Tibial nerve (tissue), 4 donors: ENCODE measurements around the gene LRTM2. TPM values are rescaled to one million over a fixed set of nuclear protein-coding genes. Genes with fewer than 3 reads are reported as not detected.

ENCODE experiments used
- DNase-seq, 2 donors: peaks; one replicate each; pipeline ENCODE4 v3.0.0-alpha.2; 2019; ENCODE audit warnings: low spot score in 2 of 2
- H3K27ac ChIP-seq, 4 donors: fragments of 200-600 bp; sonication (generic) in 3 of 4; one replicate each; pipeline ENCODE4 v1.5.1; 2017 to 2019; ENCODE audit warnings: mild to moderate bottlenecking in 1 of 4
- H3K27me3 ChIP-seq, 2 donors: fragments of 200-600 bp; sonication (generic) in 1 of 2; one replicate each; pipeline versions ENCODE4 v1.5.1 to v1.6.0; 2017 to 2019
- H3K36me3 ChIP-seq, 3 donors: fragments of 200-600 bp; sonication (generic); one replicate each; pipeline ENCODE4 v1.5.1; 2018 to 2019
- H3K4me1 ChIP-seq, 4 donors: fragments of 200-600 bp; sonication (generic) in 3 of 4; one replicate each; pipeline ENCODE4 v1.5.1; 2017 to 2019
- H3K4me3 ChIP-seq, 4 donors: fragments of 200-600 bp; sonication (generic) in 3 of 4; one replicate each; pipeline ENCODE4 v1.5.1; 2017 to 2019; ENCODE audit warnings: mild to moderate bottlenecking in 1 of 4, moderate library complexity in 1 of 4
- H3K9me3 ChIP-seq, 4 donors: fragments of 200-600 bp; sonication (generic) in 3 of 4; one replicate each; pipeline ENCODE4 v1.5.1; 2017 to 2019
- EP300 ChIP-seq, 2 donors: sonication (generic); formaldehyde crosslinking; IDR thresholded peaks; one replicate each; pipeline ENCODE4 v1.6.1; 2017; ENCODE audit warnings: antibody characterized with exemption in 2 of 2, mild to moderate bottlenecking in 1 of 2
- POLR2A ChIP-seq, 2 donors: fragments of 450-650 bp; IDR thresholded peaks; one replicate each; pipeline ENCODE4 v1.6.1; 2017; ENCODE audit warnings: antibody characterized with exemption in 2 of 2, mild to moderate bottlenecking in 2 of 2, moderate library complexity in 2 of 2
- WGBS, 2 donors: methylation state at CpG; one replicate each; pipeline ENCODE4 v1.1.5; 2018; 5-methylcytosine and 5-hydroxymethylcytosine counted together
- total RNA-seq, 4 donors: library from RNA; depleted of rRNA; stranded (reverse); fragments of >200 nt; gene quantifications; one replicate each; pipeline ENCODE4 v1.1.0, GENCODE V29; 2016
- TF ChIP-seq, protein P1 (sequence below), 5 experiments: fragments of 200-600 bp in 3 of 5; fragments of 450-650 bp in 2 of 5; sonication (generic) in 3 of 5; IDR thresholded peaks; one replicate each; pipeline ENCODE4 v1.5.1; 2016 to 2019; ENCODE audit warnings: antibody characterized with exemption in 5 of 5, mild to moderate bottlenecking in 3 of 5, moderate library complexity in 2 of 5

LRTM2 gene
- total RNA-seq, 4 donors from 2014 or later, result not detected

DNA sequence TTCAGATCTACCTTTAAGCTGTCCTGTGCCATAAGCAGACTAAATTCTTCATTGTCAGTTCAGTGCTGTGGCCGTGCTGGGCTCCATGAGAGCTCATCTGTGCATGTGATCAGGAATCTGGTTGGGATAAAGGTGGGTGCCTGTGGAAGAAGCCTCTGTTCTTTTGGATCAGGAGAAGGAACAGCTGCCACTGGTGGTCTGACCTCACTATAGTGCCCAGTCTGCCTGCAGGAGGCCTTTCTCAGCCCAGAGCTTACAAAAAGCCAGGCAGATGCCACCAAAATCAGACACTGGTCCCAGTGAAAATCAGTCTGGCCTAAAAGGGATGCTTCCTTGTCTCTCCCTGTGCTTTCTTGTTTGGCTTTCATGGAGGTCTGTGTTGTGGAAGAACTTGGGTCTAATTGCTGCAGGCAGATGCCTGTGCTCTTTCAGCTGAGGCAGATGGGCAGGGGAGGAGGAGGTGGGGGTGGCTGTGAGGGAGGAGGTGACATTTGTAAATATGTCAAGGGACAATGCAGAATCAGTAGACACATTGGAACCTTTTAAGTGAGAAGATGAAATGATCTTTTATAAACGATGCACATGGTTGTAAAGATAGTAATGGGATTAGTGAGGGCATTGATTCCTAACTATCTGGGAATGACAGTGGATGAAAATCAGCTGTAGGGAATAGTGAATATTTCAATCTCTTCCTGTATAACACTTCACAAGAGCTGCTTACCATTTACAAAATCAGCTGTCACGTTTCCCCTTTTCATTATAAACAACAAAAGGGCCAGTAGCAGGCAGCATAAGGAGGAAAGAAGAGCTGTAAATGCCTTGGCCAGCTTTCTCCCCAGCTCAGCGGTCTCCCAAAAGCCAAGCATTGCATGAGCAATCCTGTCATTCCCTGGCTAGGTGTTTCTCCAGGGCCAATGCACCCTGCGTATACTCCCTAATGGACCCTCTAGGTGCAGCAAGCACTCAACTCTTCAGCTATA lies 53.5 kb downstream of the LRTM2 start:
- no peaks in the 10 kb centered on the region for H3K36me3 ChIP-seq
- WGBS, 2 donors, result 79 to 80% methylated on average over 5 of the region's 5 CpGs
- no peak for DNase-seq
- H3K27me3 ChIP-seq, result no peaks in the 10 kb centered on the region
- no peaks in the 10 kb centered on the region for H3K4me1 ChIP-seq
- no peak overlapping the region for H3K27ac ChIP-seq
- no peak overlapping the region for H3K4me3 ChIP-seq
- H3K9me3 ChIP-seq, result peaks cover 0 to 14% (median 0%) of the 10 kb centered on the region in 4 donors
- TF ChIP-seq POLR2A (IDR thresholded peaks at IDR 0.05) (no peak), EP300 (IDR thresholded peaks at IDR 0.05) (no peak)
- TF ChIP-seq, protein P1, sequence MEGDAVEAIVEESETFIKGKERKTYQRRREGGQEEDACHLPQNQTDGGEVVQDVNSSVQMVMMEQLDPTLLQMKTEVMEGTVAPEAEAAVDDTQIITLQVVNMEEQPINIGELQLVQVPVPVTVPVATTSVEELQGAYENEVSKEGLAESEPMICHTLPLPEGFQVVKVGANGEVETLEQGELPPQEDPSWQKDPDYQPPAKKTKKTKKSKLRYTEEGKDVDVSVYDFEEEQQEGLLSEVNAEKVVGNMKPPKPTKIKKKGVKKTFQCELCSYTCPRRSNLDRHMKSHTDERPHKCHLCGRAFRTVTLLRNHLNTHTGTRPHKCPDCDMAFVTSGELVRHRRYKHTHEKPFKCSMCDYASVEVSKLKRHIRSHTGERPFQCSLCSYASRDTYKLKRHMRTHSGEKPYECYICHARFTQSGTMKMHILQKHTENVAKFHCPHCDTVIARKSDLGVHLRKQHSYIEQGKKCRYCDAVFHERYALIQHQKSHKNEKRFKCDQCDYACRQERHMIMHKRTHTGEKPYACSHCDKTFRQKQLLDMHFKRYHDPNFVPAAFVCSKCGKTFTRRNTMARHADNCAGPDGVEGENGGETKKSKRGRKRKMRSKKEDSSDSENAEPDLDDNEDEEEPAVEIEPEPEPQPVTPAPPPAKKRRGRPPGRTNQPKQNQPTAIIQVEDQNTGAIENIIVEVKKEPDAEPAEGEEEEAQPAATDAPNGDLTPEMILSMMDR (IDR thresholded peaks at IDR 0.05), result no peak

- no peaks in the 10 kb centered on the region for H3K4me1 ChIP-seq
- no peaks in the 10 kb centered on the region for H3K36me3 ChIP-seq
- TF ChIP-seq POLR2A (IDR thresholded peaks at IDR 0.05), result no peak
- TF ChIP-seq EP300 (IDR thresholded peaks at IDR 0.05), result no peak
- TF ChIP-seq, protein P1 (IDR thresholded peaks at IDR 0.05), result no peak
- no peak for DNase-seq
- no peaks in the 10 kb centered on the region for H3K9me3 ChIP-seq
- no peak overlapping the region for H3K27ac ChIP-seq
- no peaks in the 10 kb centered on the region for H3K27me3 ChIP-seq
- H3K4me3 ChIP-seq, result no peak overlapping the region
- 58 to 78% methylated on average over 6 of the region's 6 CpGs for WGBS, 2 donors
These were observed 55.2 kb downstream of the LRTM2 start for GRCh38 chr12:1875608-1876007.

- H3K27me3 ChIP-seq, result no peaks in the 10 kb centered on the region
- no peaks in the 10 kb centered on the region for H3K4me1 ChIP-seq
- H3K4me3 ChIP-seq, result no peak overlapping the region
- H3K36me3 ChIP-seq, result no peaks in the 10 kb centered on the region
- no peak overlapping the region for H3K27ac ChIP-seq
- 72 to 80% methylated on average over 3 of the region's 3 CpGs for WGBS, 2 donors
- TF ChIP-seq EP300 (IDR thresholded peaks at IDR 0.05) (no peak), POLR2A (IDR thresholded peaks at IDR 0.05) (no peak)
- TF ChIP-seq, protein P1 (IDR thresholded peaks at IDR 0.05), result no peak
- H3K9me3 ChIP-seq, result no peaks in the 10 kb centered on the region
- no peak for DNase-seq
These were observed 55.7 kb downstream of the LRTM2 start for GRCh38 chr12:1876086-1876485.

DNA sequence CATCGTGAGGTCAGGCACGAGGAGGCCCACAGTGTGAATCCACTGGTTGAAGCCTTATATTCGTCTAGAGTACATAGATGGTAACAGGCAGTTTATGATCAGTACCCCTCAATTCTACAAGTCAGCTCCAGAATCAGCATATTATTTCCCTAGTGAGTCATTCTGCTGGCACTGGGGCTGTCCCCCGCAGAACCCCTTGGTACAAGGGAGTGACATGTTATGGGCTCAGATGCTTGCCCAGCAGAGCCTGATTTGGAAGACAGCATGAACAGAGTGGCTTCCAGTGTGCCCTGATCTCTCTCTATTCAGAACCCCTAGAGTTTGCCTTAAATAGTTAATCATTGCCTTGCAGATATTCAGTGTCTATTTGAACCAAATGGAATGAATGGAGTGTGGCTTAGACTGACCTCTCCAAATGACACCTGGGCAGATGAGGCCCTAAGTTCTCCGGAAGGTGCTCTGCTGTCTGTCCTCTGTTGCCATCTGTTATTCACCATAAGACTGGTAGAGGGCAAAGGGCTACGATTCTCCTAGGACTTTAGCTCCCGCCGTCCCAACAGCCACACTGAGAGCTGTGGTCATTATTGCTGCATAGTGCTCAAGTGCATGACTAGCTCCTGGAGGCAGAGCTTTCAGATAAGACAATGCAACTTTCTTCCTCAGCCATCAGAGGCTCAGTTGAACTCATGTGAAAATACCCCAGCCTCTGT lies 57.0 kb downstream of the LRTM2 start:
- Histone ChIP-seq H3K9me3 (no peaks in the 10 kb centered on the region), H3K4me3 (no peak overlapping the region), H3K27me3 (no peaks in the 10 kb centered on the region), H3K36me3 (no peaks in the 10 kb centered on the region), H3K4me1 (no peaks in the 10 kb centered on the region), H3K27ac (no peak overlapping the region)
- WGBS, 2 donors, result 79 to 84% methylated on average over 8 of the region's 8 CpGs
- TF ChIP-seq POLR2A (IDR thresholded peaks at IDR 0.05), result no peak
- TF ChIP-seq EP300 (IDR thresholded peaks at IDR 0.05), result no peak
- TF ChIP-seq, protein P1 (IDR thresholded peaks at IDR 0.05), result no peak
- DNase-seq, result peak in 1 of 2 donors; percentile 1

DNA sequence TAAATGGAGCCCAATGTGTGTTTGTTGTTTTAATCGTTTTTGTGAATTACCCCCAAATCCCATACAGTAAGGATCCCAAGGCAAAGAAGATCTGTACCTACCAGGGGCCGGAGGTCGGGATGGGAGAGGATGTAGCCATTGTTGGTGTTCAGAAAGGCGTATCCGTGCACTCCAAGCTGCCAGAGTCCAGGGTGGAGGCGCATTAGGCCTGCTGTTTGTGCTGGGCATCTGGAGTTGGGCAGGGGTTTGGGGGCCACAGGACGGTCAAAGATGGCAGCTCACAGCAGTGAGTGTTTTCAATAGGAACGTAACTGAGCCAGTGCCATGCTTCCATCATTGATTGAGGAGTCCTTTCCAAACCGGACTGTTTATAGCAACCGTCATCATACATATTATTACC lies 57.8 kb downstream of the LRTM2 start:
- no peaks in the 10 kb centered on the region for H3K9me3 ChIP-seq
- H3K36me3 ChIP-seq, result no peaks in the 10 kb centered on the region
- no peaks in the 10 kb centered on the region for H3K27me3 ChIP-seq
- no peak overlapping the region for H3K27ac ChIP-seq
- TF ChIP-seq POLR2A (IDR thresholded peaks at IDR 0.05) (no peak), EP300 (IDR thresholded peaks at IDR 0.05) (no peak)
- TF ChIP-seq, protein P1 (IDR thresholded peaks at IDR 0.05), result no peak
- H3K4me3 ChIP-seq, result no peak overlapping the region
- WGBS, 2 donors, result 94 to 95% methylated on average over 10 of the region's 10 CpGs
- H3K4me1 ChIP-seq, result no peaks in the 10 kb centered on the region
- no peak for DNase-seq
